Activated naive CD8-positive, alpha-beta T cell treated with anti-CD3 and anti-CD28 coated beads, Interleukin-2, amount 50 U/mL, for 24 hours (primary cell): ENCODE measurements around the gene DIS3L2.
"Not testable (repeated sequence)": the region's sequence is repeated elsewhere in the genome, so short reads cannot be mapped to it uniquely, and the experiment has no call there.

Experiments
- ATAC-seq: fragments of 150-1000 bp; cut with Tn5 transposase; one replicate; pipeline ENCODE4 v1.10.0; 2021
- DNase-seq: peaks from one replicate; pipeline ENCODE4 v3.0.0; 2021
- H3K27ac Mint-ChIP-seq: one replicate; pipeline ENCODE4 v1.8.0; 2021; ENCODE audit warnings: mild to moderate bottlenecking, mixed read lengths
- H3K27me3 Mint-ChIP-seq: one replicate; pipeline ENCODE4 v1.8.0; 2021; ENCODE audit warnings: mixed read lengths
- H3K36me3 Mint-ChIP-seq: one replicate; pipeline ENCODE4 v1.8.0; 2021; ENCODE audit warnings: low read depth, mixed read lengths
- H3K4me1 Mint-ChIP-seq: one replicate; pipeline ENCODE4 v1.8.0; 2021; ENCODE audit warnings: mixed read lengths
- H3K4me3 Mint-ChIP-seq: one replicate; pipeline ENCODE4 v1.8.0; 2021; ENCODE audit warnings: mild to moderate bottlenecking, moderate library complexity, mixed read lengths
- H3K9me3 Mint-ChIP-seq: one replicate; pipeline ENCODE4 v1.8.0; 2021; ENCODE audit warnings: mixed read lengths

DIS3L2 gene

DNA sequence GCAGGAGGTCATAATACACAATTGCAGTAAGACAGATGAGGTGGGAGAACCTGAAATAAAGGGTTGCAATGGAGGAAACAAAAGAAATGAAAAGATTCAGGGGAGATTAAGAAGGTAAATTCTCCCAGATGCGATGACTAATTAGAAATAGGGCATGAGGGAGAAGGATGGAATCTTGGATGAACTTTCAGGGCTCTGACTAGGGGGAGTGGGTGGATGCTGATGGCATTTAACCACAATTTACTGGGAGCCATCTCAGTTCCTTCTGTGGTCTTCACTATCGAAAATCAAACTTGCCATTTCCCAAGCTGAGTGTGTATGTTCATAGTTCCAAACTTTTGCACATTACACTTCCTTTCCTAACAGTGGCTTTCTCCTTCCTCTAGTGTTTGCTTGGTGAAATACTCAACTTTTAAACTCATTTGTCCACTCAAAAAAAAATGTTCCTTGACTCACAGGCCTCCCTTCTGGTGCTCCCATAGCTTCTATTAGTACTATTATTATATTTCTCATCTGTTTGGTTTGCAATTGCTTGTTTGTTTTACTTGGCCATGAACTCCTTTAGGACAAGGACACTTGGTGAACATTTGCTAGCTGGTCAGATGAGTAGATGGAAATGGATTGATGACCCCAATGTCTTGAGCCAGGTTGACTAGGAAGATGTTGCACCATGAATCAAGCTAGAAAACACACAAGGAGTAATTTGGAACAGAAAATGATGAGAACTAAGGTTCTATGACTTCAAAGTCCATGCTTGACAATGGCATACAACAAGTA, 178.5 kb downstream of the DIS3L2 start:
- ATAC-seq, result no peak
- Mint-ChIP-seq H3K36me3 (peaks cover 7% of the 10 kb centered on the region), H3K4me1 (peaks cover 39% of the 10 kb centered on the region)

DNA sequence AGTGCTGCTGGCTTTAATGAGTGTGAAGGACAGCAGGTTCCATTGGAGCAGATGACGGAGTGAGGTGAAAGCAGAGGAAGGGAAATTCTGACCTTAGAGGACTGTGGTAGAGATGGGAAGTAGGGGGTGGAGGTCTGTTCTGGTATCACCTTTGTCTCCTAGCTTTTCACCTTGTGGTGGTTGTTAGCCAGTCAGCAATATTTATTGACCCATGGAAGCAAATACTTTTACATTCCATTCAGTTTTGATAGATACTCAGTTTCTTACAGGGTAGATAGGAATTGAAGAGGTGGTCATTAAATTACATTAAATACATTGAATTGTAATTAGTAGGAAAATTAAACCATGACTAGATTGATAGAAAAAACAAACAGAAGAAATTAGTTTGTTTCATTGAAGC, 180.1 kb downstream of the DIS3L2 start:
- DNase-seq, result no peak
- no peak overlapping the region for H3K4me3 Mint-ChIP-seq
- peaks cover 10% of the 10 kb centered on the region for H3K36me3 Mint-ChIP-seq
- no peaks in the 10 kb centered on the region for H3K9me3 Mint-ChIP-seq
- H3K4me1 Mint-ChIP-seq, result peaks cover 33% of the 10 kb centered on the region
- ATAC-seq, result no peak
- no peak overlapping the region for H3K27ac Mint-ChIP-seq
- no peaks in the 10 kb centered on the region for H3K27me3 Mint-ChIP-seq

More for the DNA sequence above, 178.5 kb downstream of the DIS3L2 start:
- Mint-ChIP-seq H3K4me3 (no peak overlapping the region), H3K27ac (no peak overlapping the region), H3K9me3 (no peaks in the 10 kb centered on the region), H3K27me3 (no peaks in the 10 kb centered on the region)
- DNase-seq, result no peak

DNA sequence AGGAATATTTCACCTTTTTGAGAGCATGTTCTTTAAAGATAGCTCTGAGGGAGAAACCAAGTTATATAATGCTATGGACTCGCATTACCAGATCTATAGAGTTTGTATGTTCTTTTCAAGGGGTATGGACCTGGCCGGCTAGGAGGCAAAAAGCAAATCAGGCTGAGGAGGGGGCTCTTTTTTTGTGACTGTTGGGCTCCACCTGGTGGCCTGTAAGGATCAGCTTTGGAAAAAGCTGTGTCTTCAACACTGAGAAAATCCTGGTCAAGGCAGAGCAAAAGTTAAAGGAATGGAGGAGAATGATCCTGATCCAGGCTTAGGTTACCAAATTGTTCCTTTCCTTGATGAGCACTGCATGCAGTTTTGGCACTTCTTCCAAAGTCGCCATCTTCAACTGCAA, 180.5 kb downstream of the DIS3L2 start:
- Mint-ChIP-seq H3K36me3 (peaks cover 10% of the 10 kb centered on the region), H3K27me3 (no peaks in the 10 kb centered on the region), H3K4me3 (no peak overlapping the region), H3K27ac (no peak overlapping the region), H3K4me1 (peaks cover 33% of the 10 kb centered on the region), H3K9me3 (no peaks in the 10 kb centered on the region)
- ATAC-seq (no peak), DNase-seq (peak; percentile 19)

DNA sequence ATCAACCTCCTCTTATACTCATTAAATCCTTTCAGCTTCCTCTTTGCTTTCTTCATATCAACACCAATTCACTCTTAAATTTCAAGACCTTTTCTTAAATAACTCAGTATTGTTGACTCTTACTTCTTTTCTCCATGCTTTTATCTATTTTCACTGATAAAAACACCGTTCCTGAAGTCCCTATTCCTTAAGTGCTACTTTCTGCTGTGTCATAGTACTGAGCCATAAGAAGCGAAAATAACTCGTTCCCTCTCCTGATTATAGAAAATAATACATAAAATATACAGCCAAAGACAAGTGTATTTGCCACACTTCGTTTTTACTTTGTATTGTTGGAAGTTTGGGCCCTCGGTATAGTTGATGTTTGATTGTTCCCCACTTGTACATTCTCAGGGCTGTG, 181.0 kb downstream of the DIS3L2 start:
- Mint-ChIP-seq H3K27ac (no peak overlapping the region), H3K27me3 (no peaks in the 10 kb centered on the region), H3K9me3 (no peaks in the 10 kb centered on the region), H3K4me3 (no peak overlapping the region), H3K36me3 (peaks cover 10% of the 10 kb centered on the region), H3K4me1 (peaks cover 29% of the 10 kb centered on the region)
- DNase-seq, result no peak
- ATAC-seq, result no peak

DNA sequence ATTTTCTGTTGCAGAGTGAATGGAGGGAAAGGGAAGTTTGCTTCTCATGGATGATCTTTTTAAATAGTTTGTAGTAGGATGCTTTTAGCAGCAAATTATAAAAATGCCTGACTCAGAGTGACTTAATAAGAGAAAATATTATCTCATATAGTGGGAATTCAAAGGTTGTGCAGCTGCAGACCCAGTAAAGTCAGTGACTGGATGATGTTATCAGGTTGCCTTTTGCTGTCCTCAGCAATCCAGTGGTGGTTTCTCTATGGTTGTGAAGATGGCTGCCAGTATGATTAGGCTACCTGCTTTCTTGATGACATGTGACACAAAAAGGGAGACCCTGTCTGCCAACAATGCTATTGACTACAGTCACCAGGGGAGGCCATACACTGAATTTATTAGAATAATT, 184.8 kb downstream of the DIS3L2 start:
- no peaks in the 10 kb centered on the region for H3K27me3 Mint-ChIP-seq
- peaks cover 4% of the 10 kb centered on the region for H3K4me1 Mint-ChIP-seq
- no peak for DNase-seq
- no peak for ATAC-seq
- H3K27ac Mint-ChIP-seq, result no peak overlapping the region
- no peaks in the 10 kb centered on the region for H3K9me3 Mint-ChIP-seq
- H3K36me3 Mint-ChIP-seq, result peaks cover 5% of the 10 kb centered on the region
- H3K4me3 Mint-ChIP-seq, result no peak overlapping the region

DNA sequence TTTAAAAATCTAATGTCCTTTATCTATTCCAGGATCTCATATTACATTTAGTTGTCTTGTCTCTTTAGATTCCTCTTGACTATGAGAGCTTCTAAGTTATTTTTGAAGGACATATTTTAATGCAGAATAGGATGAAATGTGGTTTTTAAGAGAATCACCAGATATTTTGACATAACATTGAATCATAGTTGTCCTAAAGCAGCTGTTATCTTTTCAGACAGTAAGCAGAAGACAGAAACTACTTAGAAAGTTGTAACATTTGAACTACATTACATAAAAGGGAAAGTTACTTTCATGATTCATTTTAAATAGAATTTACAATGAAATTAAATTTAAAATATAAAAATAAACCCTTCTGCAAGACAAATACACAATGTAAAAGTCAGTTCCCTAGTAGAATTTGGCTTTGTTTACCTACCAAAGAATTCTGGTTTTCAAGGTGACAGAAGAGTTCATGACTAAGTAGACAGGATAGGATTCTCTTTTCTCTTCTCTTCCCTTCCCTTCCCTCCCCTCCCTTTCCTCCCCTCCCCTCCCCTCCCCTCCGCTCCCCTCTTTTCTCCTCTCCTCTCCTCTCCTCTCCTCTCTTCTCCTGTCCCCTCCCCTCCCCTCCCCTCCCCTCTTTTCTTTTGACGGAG, 186.0 kb downstream of the DIS3L2 start:
- H3K27ac Mint-ChIP-seq, result no peak overlapping the region
- peaks cover 5% of the 10 kb centered on the region for H3K36me3 Mint-ChIP-seq
- H3K27me3 Mint-ChIP-seq, result no peaks in the 10 kb centered on the region
- H3K4me3 Mint-ChIP-seq, result no peak overlapping the region
- H3K9me3 Mint-ChIP-seq, result no peaks in the 10 kb centered on the region
- ATAC-seq (no peak), DNase-seq (no peak)
- peaks cover 4% of the 10 kb centered on the region for H3K4me1 Mint-ChIP-seq

DNA sequence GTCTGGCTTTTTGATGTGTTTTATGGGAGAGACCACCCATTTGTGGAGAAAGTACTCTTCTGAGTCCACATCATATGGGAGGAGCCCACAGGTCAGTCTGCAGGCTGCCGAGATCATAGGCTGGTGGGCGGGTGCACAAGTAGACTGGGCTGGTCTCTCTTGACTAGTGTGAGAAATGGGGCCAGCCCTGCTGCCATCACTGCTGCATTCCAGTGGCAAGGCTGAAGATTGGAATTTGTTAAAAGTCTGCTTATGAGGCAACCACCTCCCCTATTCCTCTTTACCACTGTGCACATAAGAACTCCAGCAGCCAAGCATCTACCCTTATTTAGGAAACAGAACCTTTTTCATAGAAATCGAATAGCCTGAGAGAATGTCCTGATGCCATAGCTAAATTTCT, 200.7 kb downstream of the DIS3L2 start:
- Mint-ChIP-seq H3K9me3 (no peaks in the 10 kb centered on the region), H3K4me1 (no peaks in the 10 kb centered on the region), H3K27me3 (no peaks in the 10 kb centered on the region), H3K27ac (no peak overlapping the region), H3K4me3 (no peak overlapping the region), H3K36me3 (peaks cover 9% of the 10 kb centered on the region)
- ATAC-seq (no peak), DNase-seq (no peak)

DNA sequence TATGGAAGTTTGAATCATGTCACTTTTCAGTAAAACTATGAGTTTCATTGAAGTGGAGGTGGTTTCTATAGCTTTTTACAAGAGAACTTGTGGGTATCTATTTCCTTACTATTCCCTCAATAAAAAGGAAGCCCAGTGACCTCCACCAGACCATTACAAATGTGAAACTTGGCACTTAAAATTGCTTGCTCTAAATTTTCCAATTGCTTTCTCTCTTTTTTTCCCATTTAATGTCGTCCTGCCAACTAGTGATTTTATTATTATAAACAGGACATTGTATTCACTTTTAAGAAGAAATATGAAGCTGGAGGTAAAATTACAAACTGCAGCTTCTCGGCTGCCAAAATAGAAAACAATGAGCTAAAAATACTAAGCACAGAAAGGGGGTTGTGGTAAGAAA, 208.9 kb downstream of the DIS3L2 start:
- Mint-ChIP-seq H3K4me3 (no peak overlapping the region), H3K36me3 (peaks cover 13% of the 10 kb centered on the region), H3K9me3 (no peaks in the 10 kb centered on the region), H3K27me3 (no peaks in the 10 kb centered on the region), H3K4me1 (peaks cover 5% of the 10 kb centered on the region), H3K27ac (no peak overlapping the region)
- DNase-seq, result no peak
- no peak for ATAC-seq

DNA sequence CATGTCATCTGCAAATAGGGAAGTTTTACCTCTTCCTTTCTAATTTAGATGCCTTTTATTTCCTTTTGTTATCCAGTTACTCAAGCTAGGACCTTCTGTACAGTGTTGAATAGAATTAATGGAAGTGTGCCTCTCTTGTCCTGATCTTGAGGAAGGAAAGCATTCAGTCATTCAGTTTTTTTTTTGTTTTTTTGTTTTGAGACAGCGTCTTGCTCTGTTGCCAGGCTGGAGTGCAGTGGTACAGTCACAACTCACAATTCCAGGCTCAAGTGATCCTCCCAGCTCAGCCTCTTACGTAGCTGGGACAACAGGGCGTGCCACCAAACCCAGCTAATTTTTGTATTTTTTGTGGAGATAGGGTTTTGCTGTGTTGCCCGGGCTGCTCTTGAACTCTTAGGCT, 213.1 kb downstream of the DIS3L2 start:
- Mint-ChIP-seq H3K4me1 (peaks cover 5% of the 10 kb centered on the region), H3K27ac (no peak overlapping the region), H3K9me3 (no peaks in the 10 kb centered on the region), H3K36me3 (peaks cover 18% of the 10 kb centered on the region), H3K4me3 (no peak overlapping the region), H3K27me3 (no peaks in the 10 kb centered on the region)
- DNase-seq (no peak), ATAC-seq (no peak)

DNA sequence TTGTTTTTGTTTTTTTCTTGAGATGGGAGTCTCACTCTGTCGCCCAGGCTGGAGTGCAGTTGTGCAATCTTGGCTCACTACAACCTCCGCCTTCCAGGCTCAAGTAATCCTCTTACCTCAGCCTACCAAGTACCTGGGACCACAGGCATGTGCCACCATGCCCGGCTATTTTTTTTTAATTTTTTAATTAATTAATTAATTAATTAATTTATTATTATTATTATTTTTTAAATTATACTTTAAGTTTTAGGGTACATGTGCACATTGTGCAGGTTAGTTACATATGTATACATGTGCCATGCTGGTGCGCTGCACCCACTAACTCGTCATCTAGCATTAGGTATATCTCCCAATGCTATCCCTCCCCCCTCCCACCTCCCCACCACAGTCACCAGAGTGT, 215.1 kb downstream of the DIS3L2 start:
- H3K4me1 Mint-ChIP-seq, DNase-seq, H3K4me3 Mint-ChIP-seq, H3K27me3 Mint-ChIP-seq, H3K9me3 Mint-ChIP-seq, ATAC-seq, H3K27ac Mint-ChIP-seq: not testable (repeated sequence)
- H3K36me3 Mint-ChIP-seq, result peaks cover 20% of the 10 kb centered on the region

DNA sequence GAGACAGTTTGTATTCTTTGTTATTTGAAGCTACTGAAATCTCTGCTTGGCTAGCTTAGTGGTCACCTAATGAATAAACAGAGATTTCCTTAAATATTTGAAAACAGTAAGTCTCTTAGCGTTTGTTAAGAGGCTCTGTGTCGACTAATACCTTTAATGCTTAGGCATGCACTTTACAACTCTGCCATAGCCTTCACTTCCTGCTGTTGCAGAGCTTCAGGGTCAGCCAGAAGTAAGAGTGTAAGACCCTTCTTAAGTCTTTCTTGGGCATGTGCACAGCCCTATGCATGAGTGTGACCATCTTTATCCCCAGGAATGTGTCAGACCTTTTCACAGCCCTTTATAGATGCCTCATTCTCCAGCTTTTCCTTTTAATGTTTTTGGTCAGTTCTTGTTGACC, 221.8 kb downstream of the DIS3L2 start:
- H3K4me3 Mint-ChIP-seq, result no peak overlapping the region
- ATAC-seq (no peak), DNase-seq (no peak)
- H3K36me3 Mint-ChIP-seq, result peaks cover 25% of the 10 kb centered on the region
- no peaks in the 10 kb centered on the region for H3K27me3 Mint-ChIP-seq
- H3K4me1 Mint-ChIP-seq, result no peaks in the 10 kb centered on the region
- no peak overlapping the region for H3K27ac Mint-ChIP-seq
- H3K9me3 Mint-ChIP-seq, result peaks cover 5% of the 10 kb centered on the region

DNA sequence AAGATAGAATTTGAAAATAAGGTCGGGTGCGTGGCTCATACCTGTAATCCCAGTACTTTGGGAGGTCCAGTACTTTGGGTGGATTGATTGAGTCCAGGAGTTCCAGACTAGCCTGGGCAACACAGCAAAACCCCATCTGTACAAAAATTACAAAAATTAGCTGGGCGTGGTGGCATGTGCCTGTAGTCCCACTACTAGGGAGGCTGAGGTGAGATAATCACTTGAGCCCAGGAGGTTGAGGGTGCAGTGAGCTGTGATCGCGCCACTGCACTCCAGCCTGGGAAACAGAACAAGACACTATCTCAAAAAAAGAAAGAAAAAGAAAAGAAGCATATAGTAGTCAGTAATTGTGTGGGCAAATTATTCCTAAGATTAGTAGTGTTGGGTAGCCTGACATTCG, 222.8 kb downstream of the DIS3L2 start:
- DNase-seq, result no peak
- Mint-ChIP-seq H3K27me3 (no peaks in the 10 kb centered on the region), H3K36me3 (peaks cover 25% of the 10 kb centered on the region), H3K4me1 (no peaks in the 10 kb centered on the region), H3K27ac (no peak overlapping the region), H3K9me3 (peaks cover 5% of the 10 kb centered on the region), H3K4me3 (no peak overlapping the region)
- no peak for ATAC-seq

DNA sequence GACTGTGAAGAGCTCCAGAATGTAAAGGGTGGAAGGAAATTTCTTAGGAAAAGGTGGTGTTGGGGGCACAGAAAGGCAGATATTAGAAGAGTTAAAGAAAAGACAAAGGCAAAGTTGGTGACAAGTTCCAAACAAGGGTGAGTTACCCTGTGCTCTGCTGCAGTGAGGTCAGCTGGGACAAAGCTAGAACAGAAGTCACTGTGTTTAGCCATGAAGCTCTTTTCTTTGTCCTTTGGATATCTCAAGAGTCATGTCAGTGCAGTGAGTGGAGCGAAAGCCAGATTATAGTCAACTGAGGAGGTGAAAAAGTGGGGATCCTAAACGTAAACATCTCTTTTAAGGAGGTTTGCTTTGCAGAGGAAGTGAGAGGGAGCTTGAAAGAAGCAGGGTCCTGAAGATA, 229.3 kb downstream of the DIS3L2 start:
- peaks cover 6% of the 10 kb centered on the region for H3K9me3 Mint-ChIP-seq
- DNase-seq (no peak), ATAC-seq (no peak)
- H3K4me1 Mint-ChIP-seq, result no peaks in the 10 kb centered on the region
- H3K4me3 Mint-ChIP-seq, result no peak overlapping the region
- H3K27ac Mint-ChIP-seq, result no peak overlapping the region
- H3K36me3 Mint-ChIP-seq, result peaks cover 32% of the 10 kb centered on the region
- H3K27me3 Mint-ChIP-seq, result no peaks in the 10 kb centered on the region

DNA sequence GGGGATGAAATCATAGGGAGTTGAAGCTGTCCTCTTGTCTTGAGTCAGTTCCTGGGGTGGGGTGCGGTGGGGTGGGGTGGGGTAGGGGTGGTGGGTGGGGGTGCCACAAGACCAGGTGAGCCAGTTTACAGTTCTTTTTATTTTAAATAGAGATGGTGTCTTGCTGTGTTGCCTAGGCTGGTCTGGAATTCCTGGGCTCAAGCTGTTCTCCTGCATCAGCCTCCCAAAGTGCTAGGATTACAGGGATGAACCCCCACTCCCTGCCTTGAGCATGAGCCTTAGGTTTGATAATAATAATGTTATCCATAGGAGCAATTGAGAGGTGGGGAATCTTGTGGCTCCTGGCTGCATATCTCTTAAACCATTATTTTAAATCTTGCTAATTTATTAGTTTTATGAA, 234.0 kb downstream of the DIS3L2 start:
- Mint-ChIP-seq H3K36me3 (peaks cover 29% of the 10 kb centered on the region), H3K27me3 (no peaks in the 10 kb centered on the region), H3K9me3 (peaks cover 6% of the 10 kb centered on the region), H3K27ac (no peak overlapping the region), H3K4me1 (no peaks in the 10 kb centered on the region), H3K4me3 (no peak overlapping the region)
- ATAC-seq (no peak), DNase-seq (no peak)

DNA sequence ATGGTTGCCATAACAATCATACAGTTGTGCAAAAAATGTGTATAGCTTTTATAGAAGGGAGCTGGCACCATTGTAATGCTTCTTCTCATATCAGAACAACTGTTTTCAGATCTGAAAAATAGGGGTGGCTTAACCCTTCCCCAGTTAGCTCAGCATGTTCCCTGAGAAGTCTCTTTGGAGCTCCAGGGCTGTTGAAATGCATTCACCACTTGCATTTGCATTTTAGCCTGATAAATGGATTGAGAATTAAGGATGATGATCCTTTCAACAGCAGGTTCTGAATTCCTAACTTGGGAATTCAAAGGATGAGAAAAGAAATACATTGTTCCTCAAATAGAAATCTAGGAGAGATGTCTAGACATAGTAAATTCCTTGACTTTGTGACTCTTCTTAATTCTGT, 235.3 kb downstream of the DIS3L2 start:
- Mint-ChIP-seq H3K9me3 (peaks cover 6% of the 10 kb centered on the region), H3K27ac (no peak overlapping the region), H3K4me1 (no peaks in the 10 kb centered on the region), H3K27me3 (no peaks in the 10 kb centered on the region), H3K4me3 (no peak overlapping the region), H3K36me3 (peaks cover 33% of the 10 kb centered on the region)
- ATAC-seq (no peak), DNase-seq (no peak)
